K562 (cell line): ENCODE data around the gene KCNK3. TPM values are rescaled to one million over a fixed set of nuclear protein-coding genes. Genes with fewer than 3 reads are reported as not detected.
"Not testable (repeated sequence)": the region's sequence is repeated elsewhere in the genome, so short reads cannot be mapped to it uniquely, and the experiment has no call there.

ENCODE experiments used
- ARID1B ChIP-seq: fragments of 450-650 bp; IDR thresholded peaks from 2 replicates; pipeline ENCODE4 v1.6.1; 2016; ENCODE audit warnings: antibody characterized with exemption, mild to moderate bottlenecking, inconsistent platforms
- CBFA2T3 ChIP-seq: fragments of 450-650 bp; IDR thresholded peaks from 2 replicates; pipeline ENCODE4 v1.6.1; 2017
- DDX20 ChIP-seq: fragments of 450-650 bp; IDR thresholded peaks from 2 replicates; pipeline ENCODE4 v1.6.1; 2016; ENCODE audit warnings: missing genetic modification characterization, low read depth, mild to moderate bottlenecking, missing compliant biosample characterization, moderate library complexity
- ETS2 ChIP-seq: IDR thresholded peaks from 2 replicates; pipeline ENCODE4 v1.6.1; 2016; ENCODE audit warnings: borderline replicate concordance, missing genetic modification characterization, mild to moderate bottlenecking, moderate library complexity, missing compliant biosample characterization; ENCODE audit not compliant: poor library complexity, severe bottlenecking
- MTA2 ChIP-seq: fragments of 450-650 bp; IDR thresholded peaks from 2 replicates; pipeline ENCODE4 v1.6.1; 2016; ENCODE audit warnings: low read depth
- NR4A1 ChIP-seq, 2 experiments: fragments of 250-450 bp in 1 of 2; fragments of 450-650 bp in 1 of 2; sonication (Bioruptor Pico) in 1 of 2; IDR thresholded peaks; 2 replicates each; pipeline versions ENCODE4 v1.4.0 to v1.6.1; 2016 to 2020; ENCODE audit warnings: mild to moderate bottlenecking in 2 of 2, missing compliant biosample characterization in 1 of 2, missing genetic modification characterization in 1 of 2, moderate library complexity in 1 of 2
- PTTG1 ChIP-seq: fragments of 450-650 bp; IDR thresholded peaks from 2 replicates; pipeline ENCODE4 v1.6.1; 2016; ENCODE audit warnings: low read depth, mild to moderate bottlenecking, missing genetic modification characterization, missing compliant biosample characterization
- TCF15 ChIP-seq: fragments of 250-450 bp; sonication (Bioruptor Pico); IDR thresholded peaks from 2 replicates; pipeline ENCODE4 v1.8.0; 2022; ENCODE audit warnings: moderate library complexity, mild to moderate bottlenecking, inconsistent platforms
- polyA plus RNA-seq, 8 experiments: library from polyadenylated mRNA; depleted of rRNA in 4 of 8; stranded (reverse) in 5 of 8; unstranded in 3 of 8; fragments of >200 nt; fragmentation: Nextera tagmentation in 2 of 8; fragmentation: Illumina TruSeq in 1 of 8; extraction: Ambion mirVana in 2 of 8; extraction: Trizol in 1 of 8; gene quantifications; 2 replicates each; pipeline versions ENCODE4 v1.2.1 to v1.2.3, GENCODE V29; 2011 to 2014; ENCODE audit warnings: inconsistent platforms in 1 of 8, missing spikeins in 1 of 8
- total RNA-seq, 7 experiments: library from RNA; depleted of rRNA in 6 of 7; stranded (reverse); fragments of >200 nt in 6 of 7; fragmentation: Illumina TruSeq in 2 of 7; extraction: Trizol in 2 of 7; gene quantifications; 2 replicates each; pipeline versions ENCODE4 v1.2.1 to v1.2.3, GENCODE V29; 2011 to 2021; ENCODE audit warnings: low replicate concordance in 1 of 7
- TF ChIP-seq, protein P1 (sequence below): fragments of 450-650 bp; IDR thresholded peaks from 2 replicates; pipeline ENCODE4 v1.6.1; 2016; ENCODE audit warnings: mild to moderate bottlenecking, moderate library complexity
- TF ChIP-seq, protein P2 (sequence below), 2 experiments: IDR thresholded peaks in 1 of 2; conservative IDR thresholded peaks in 1 of 2; 2 replicates each; pipeline ENCODE4 v1.6.1; 2016; ENCODE audit warnings: low read depth in 2 of 2, mild to moderate bottlenecking in 1 of 2, missing compliant biosample characterization in 1 of 2, missing genetic modification characterization in 1 of 2, moderate library complexity in 1 of 2

KCNK3 gene
- total and polyA plus RNA-seq, 9 of the 15 experiments (the other 6 are each of a cell fraction or from before 2014, with no cell fraction given): 0.01 to 0.20 (median 0.07) TPM; not detected in 5

DNA sequence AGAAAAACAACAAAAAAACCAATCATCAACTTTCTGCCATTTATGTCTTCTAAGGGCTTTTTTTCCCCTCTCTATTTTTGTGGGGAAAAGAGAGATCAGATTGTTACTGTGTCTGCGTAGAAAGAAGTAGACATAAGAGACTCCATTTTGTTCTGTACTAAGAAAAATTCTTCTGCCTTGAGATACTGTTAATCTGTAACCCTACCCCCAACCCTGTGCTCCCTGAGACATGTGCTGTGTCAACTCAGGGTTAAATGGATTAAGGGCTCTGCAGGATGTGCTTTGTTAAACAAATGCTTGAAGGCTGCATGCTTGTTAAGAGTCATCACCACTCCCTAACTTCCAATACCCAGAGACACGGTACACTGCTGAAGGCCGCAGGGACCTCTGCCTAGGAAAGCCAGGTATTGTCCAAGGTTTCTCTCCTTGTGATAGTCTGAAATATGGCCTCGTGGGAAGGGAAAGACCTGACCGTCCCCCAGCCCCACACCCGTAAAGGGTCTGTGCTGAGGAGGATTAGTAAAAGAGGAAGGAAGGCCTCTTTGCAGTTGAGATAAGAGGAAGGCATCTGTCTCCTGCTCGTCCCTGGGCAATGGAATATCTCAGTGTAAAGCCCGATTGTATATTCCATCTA lies 57.4 kb downstream of the KCNK3 start (continued):
- TF ChIP-seq, protein P1, sequence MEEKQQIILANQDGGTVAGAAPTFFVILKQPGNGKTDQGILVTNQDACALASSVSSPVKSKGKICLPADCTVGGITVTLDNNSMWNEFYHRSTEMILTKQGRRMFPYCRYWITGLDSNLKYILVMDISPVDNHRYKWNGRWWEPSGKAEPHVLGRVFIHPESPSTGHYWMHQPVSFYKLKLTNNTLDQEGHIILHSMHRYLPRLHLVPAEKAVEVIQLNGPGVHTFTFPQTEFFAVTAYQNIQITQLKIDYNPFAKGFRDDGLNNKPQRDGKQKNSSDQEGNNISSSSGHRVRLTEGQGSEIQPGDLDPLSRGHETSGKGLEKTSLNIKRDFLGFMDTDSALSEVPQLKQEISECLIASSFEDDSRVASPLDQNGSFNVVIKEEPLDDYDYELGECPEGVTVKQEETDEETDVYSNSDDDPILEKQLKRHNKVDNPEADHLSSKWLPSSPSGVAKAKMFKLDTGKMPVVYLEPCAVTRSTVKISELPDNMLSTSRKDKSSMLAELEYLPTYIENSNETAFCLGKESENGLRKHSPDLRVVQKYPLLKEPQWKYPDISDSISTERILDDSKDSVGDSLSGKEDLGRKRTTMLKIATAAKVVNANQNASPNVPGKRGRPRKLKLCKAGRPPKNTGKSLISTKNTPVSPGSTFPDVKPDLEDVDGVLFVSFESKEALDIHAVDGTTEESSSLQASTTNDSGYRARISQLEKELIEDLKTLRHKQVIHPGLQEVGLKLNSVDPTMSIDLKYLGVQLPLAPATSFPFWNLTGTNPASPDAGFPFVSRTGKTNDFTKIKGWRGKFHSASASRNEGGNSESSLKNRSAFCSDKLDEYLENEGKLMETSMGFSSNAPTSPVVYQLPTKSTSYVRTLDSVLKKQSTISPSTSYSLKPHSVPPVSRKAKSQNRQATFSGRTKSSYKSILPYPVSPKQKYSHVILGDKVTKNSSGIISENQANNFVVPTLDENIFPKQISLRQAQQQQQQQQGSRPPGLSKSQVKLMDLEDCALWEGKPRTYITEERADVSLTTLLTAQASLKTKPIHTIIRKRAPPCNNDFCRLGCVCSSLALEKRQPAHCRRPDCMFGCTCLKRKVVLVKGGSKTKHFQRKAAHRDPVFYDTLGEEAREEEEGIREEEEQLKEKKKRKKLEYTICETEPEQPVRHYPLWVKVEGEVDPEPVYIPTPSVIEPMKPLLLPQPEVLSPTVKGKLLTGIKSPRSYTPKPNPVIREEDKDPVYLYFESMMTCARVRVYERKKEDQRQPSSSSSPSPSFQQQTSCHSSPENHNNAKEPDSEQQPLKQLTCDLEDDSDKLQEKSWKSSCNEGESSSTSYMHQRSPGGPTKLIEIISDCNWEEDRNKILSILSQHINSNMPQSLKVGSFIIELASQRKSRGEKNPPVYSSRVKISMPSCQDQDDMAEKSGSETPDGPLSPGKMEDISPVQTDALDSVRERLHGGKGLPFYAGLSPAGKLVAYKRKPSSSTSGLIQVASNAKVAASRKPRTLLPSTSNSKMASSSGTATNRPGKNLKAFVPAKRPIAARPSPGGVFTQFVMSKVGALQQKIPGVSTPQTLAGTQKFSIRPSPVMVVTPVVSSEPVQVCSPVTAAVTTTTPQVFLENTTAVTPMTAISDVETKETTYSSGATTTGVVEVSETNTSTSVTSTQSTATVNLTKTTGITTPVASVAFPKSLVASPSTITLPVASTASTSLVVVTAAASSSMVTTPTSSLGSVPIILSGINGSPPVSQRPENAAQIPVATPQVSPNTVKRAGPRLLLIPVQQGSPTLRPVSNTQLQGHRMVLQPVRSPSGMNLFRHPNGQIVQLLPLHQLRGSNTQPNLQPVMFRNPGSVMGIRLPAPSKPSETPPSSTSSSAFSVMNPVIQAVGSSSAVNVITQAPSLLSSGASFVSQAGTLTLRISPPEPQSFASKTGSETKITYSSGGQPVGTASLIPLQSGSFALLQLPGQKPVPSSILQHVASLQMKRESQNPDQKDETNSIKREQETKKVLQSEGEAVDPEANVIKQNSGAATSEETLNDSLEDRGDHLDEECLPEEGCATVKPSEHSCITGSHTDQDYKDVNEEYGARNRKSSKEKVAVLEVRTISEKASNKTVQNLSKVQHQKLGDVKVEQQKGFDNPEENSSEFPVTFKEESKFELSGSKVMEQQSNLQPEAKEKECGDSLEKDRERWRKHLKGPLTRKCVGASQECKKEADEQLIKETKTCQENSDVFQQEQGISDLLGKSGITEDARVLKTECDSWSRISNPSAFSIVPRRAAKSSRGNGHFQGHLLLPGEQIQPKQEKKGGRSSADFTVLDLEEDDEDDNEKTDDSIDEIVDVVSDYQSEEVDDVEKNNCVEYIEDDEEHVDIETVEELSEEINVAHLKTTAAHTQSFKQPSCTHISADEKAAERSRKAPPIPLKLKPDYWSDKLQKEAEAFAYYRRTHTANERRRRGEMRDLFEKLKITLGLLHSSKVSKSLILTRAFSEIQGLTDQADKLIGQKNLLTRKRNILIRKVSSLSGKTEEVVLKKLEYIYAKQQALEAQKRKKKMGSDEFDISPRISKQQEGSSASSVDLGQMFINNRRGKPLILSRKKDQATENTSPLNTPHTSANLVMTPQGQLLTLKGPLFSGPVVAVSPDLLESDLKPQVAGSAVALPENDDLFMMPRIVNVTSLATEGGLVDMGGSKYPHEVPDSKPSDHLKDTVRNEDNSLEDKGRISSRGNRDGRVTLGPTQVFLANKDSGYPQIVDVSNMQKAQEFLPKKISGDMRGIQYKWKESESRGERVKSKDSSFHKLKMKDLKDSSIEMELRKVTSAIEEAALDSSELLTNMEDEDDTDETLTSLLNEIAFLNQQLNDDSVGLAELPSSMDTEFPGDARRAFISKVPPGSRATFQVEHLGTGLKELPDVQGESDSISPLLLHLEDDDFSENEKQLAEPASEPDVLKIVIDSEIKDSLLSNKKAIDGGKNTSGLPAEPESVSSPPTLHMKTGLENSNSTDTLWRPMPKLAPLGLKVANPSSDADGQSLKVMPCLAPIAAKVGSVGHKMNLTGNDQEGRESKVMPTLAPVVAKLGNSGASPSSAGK: peak; percentile 76
- TF ChIP-seq TCF15 (CRISPR knock-in tag) (0 out of 2 replicates have a peak, but pooled peaks have one; percentile 47), MTA2 (peak; percentile 58), DDX20 (peak; percentile 96), ARID1B (peak; percentile 88), PTTG1 (peak; percentile 93), CBFA2T3 (peak; percentile 83), NR4A1 (tag; IDR thresholded peaks at IDR 0.05) (peak; percentile 98), ETS2 (tag) (peak; percentile 87)
- TF ChIP-seq NR4A1 (CRISPR knock-in tag; IDR thresholded peaks at IDR 0.05): not testable (repeated sequence)
- TF ChIP-seq, protein P2, sequence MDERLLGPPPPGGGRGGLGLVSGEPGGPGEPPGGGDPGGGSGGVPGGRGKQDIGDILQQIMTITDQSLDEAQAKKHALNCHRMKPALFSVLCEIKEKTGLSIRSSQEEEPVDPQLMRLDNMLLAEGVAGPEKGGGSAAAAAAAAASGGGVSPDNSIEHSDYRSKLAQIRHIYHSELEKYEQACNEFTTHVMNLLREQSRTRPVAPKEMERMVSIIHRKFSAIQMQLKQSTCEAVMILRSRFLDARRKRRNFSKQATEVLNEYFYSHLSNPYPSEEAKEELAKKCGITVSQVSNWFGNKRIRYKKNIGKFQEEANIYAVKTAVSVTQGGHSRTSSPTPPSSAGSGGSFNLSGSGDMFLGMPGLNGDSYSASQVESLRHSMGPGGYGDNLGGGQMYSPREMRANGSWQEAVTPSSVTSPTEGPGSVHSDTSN (CRISPR knock-in tag; IDR thresholded peaks at IDR 0.05; ENCODE audit: low read depth): not testable (repeated sequence)
- TF ChIP-seq, protein P2 (tag; conservative IDR thresholded peaks at IDR 0.05; ENCODE audit: low read depth): peak; percentile 50; the same call in 1 of the 2 replicates
